CD8-positive, alpha-beta memory T cell (primary cell): ENCODE results near the gene CREB3L1. TPM values are rescaled to one million over a fixed set of nuclear protein-coding genes. Genes with fewer than 3 reads are reported as not detected.
"Not testable (repeated sequence)": the region's sequence is repeated elsewhere in the genome, so short reads cannot be mapped to it uniquely, and the experiment has no call there.

Source experiments
- CTCF ChIA-PET: fragments of 350-600 bp; sonication (Branson Sonifier 250); formaldehyde crosslinking; loops from one replicate; lab custom pipeline; 2021; ENCODE audit warnings: antibody characterized with exemption; lab: Charles Lee
- POLR2A ChIA-PET: fragments of 350-600 bp; sonication (Branson Sonifier 250); formaldehyde crosslinking; loops from one replicate; lab custom pipeline; 2021; ENCODE audit warnings: antibody characterized with exemption; lab: Charles Lee
- DNase-seq, 5 donors: peaks; one replicate each; pipeline versions ENCODE4 v3.0.0 to v3.0.0-alpha.2; 2020 to 2022; ENCODE audit warnings: mixed read lengths in 1 of 5
- H3K27ac ChIP-seq: one replicate; pipeline ENCODE4 v1.7.0; 2013; ENCODE audit warnings: low read depth, mild to moderate bottlenecking, low read length, moderate library complexity
- H3K27me3 ChIP-seq: 2 replicates; pipeline ENCODE4 v1.7.0; 2013; ENCODE audit warnings: low read length, mild to moderate bottlenecking; ENCODE audit not compliant: insufficient read depth, poor library complexity, severe bottlenecking
- H3K36me3 ChIP-seq: 2 replicates; pipeline ENCODE4 v1.7.0; 2013; ENCODE audit warnings: mild to moderate bottlenecking, low read length, moderate library complexity; ENCODE audit not compliant: insufficient read depth
- H3K4me1 ChIP-seq: 2 replicates; pipeline ENCODE4 v1.7.0; 2013; ENCODE audit warnings: mild to moderate bottlenecking, low read length, moderate library complexity; ENCODE audit not compliant: insufficient read depth
- H3K4me3 ChIP-seq: 2 replicates; pipeline ENCODE4 v1.7.0; 2013; ENCODE audit warnings: mild to moderate bottlenecking, low read length
- H3K9me3 ChIP-seq: 2 replicates; pipeline ENCODE4 v1.7.0; 2013; ENCODE audit warnings: mild to moderate bottlenecking, low read length
- H3K27ac Mint-ChIP-seq, 8 donors: one replicate each; pipeline ENCODE4 v1.8.0; 2020 to 2021; ENCODE audit warnings: mixed read lengths in 8 of 8, mild to moderate bottlenecking in 6 of 8, inconsistent platforms in 3 of 8, moderate library complexity in 3 of 8
- H3K27me3 Mint-ChIP-seq, 2 donors: one replicate each; pipeline ENCODE4 v1.8.0; 2020 to 2021; ENCODE audit warnings: mixed read lengths in 2 of 2, mild to moderate bottlenecking in 1 of 2, moderate library complexity in 1 of 2
- H3K36me3 Mint-ChIP-seq, 3 donors: one replicate each; pipeline ENCODE4 v1.8.0; 2020 to 2021; ENCODE audit warnings: mixed read lengths in 3 of 3, inconsistent platforms in 1 of 3, mild to moderate bottlenecking in 1 of 3
- H3K4me1 Mint-ChIP-seq, 3 donors: one replicate each; pipeline ENCODE4 v1.8.0; 2020 to 2021; ENCODE audit warnings: mixed read lengths in 3 of 3, inconsistent platforms in 1 of 3, mild to moderate bottlenecking in 1 of 3
- H3K4me3 Mint-ChIP-seq, 7 donors: one replicate each; pipeline ENCODE4 v1.8.0; 2020 to 2021; ENCODE audit warnings: mixed read lengths in 7 of 7, mild to moderate bottlenecking in 6 of 7, moderate library complexity in 4 of 7, inconsistent platforms in 2 of 7
- H3K9me3 Mint-ChIP-seq, 5 donors: one replicate each; pipeline ENCODE4 v1.8.0; 2020 to 2022; ENCODE audit warnings: mixed read lengths in 5 of 5, mild to moderate bottlenecking in 3 of 5, moderate library complexity in 2 of 5, inconsistent platforms in 1 of 5
- polyA plus RNA-seq: library from polyadenylated mRNA; unstranded; fragments of 300-500 nt; fragmentation: Illumina TruSeq; gene quantifications from one replicate; pipeline ENCODE4 v1.2.3, GENCODE V29; 2021
- total RNA-seq, 2 experiments: library from RNA; stranded (reverse); gene quantifications; one replicate each; pipeline ENCODE4 v1.2.3, GENCODE V29; 2021

CREB3L1 gene
- total and polyA plus RNA-seq, 3 experiments from 2014 or later = not detected

DNA sequence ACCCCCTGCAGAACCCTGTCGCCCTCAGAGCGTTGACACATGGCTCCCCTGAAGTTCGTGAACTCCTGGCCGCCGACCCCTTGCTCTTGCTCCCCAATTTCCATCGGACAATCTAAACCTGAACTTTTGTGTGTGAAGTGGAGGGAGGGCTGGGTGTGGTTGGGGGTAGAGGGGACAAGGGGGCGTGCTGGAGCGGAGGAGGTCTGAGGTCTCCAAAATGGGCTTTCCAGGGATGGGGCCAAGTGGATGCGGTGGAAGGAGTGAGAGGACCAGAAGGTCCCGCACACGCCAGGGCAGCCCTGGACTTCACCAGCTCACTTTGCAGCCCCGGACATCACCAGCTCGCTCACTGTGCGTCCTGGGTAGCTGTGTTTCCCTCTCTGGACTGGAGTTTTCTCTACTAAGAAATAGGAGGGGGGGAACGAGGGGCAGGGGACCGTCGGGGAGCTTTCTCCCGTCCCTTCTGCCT is 18.6 kb downstream of the CREB3L1 start:
- Mint-ChIP-seq H3K4me3 (peak overlapping the region; percentile 68 to 92 (median 81)), H3K4me1 (peaks cover 6 to 12% (median 8%) of the 10 kb centered on the region in 3 donors), H3K9me3 (no peaks in the 10 kb centered on the region), H3K36me3 (no peaks in the 10 kb centered on the region), H3K27ac (no peak overlapping the region), H3K27me3 (peaks cover 16 to 28% of the 10 kb centered on the region in 2 donors)
- Histone ChIP-seq H3K27me3 (peaks cover 3% of the 10 kb centered on the region), H3K4me1 (peaks cover 9% of the 10 kb centered on the region), H3K4me3 (peak overlapping the region; percentile 55), H3K36me3 (no peaks in the 10 kb centered on the region), H3K9me3 (no peaks in the 10 kb centered on the region), H3K27ac (peak overlapping the region; percentile 25)
- DNase-seq = no peak
- CTCF ChIA-PET = interaction anchor here (1.2 to 3.4 kb wide), 4 partner anchors 11 to 53 kb away, joined by 4 to 20 read pairs (median 7); no protein-coding TSS in a partner anchor
- POLR2A ChIA-PET = no interaction called here

- Histone ChIP-seq H3K9me3 (no peaks in the 10 kb centered on the region), H3K4me1 (peaks cover 9% of the 10 kb centered on the region), H3K27ac (peak overlapping the region; percentile 25), H3K36me3 (no peaks in the 10 kb centered on the region), H3K4me3 (no peak overlapping the region), H3K27me3 (peaks cover 3% of the 10 kb centered on the region)
- no peaks in the 10 kb centered on the region for H3K36me3 Mint-ChIP-seq
- H3K9me3 Mint-ChIP-seq = no peaks in the 10 kb centered on the region
- H3K27me3 Mint-ChIP-seq = peaks cover 16 to 28% of the 10 kb centered on the region in 2 donors
- no peak for DNase-seq
- POLR2A ChIA-PET = no interaction called here
- peaks cover 6 to 12% (median 8%) of the 10 kb centered on the region in 3 donors for H3K4me1 Mint-ChIP-seq
- CTCF ChIA-PET = interaction anchor here (1.6 to 3.4 kb wide), 4 partner anchors 10 to 58 kb away, joined by 4 to 20 read pairs (median 6); no protein-coding TSS in a partner anchor
- H3K27ac Mint-ChIP-seq = no peak overlapping the region
- H3K4me3 Mint-ChIP-seq = peak overlapping the region; percentile 68 to 92 (median 81)
Measured at GRCh38 chr11:46296528-46297448, 19.3 kb downstream of the CREB3L1 start.

GRCh38 chr11:46298699-46299433 is 21.4 kb downstream of the CREB3L1 start:
- H3K27ac ChIP-seq = no peak overlapping the region
- no peaks in the 10 kb centered on the region for H3K9me3 ChIP-seq
- H3K27me3 ChIP-seq = peaks cover 3% of the 10 kb centered on the region
- Mint-ChIP-seq H3K4me1 (peaks cover 6 to 12% (median 8%) of the 10 kb centered on the region in 3 donors), H3K9me3 (no peaks in the 10 kb centered on the region), H3K27ac (peak overlapping the region in 1 of 8 donors; percentile 6), H3K27me3 (peaks cover 16 to 28% of the 10 kb centered on the region in 2 donors), H3K4me3 (no peak overlapping the region), H3K36me3 (no peaks in the 10 kb centered on the region)
- no peaks in the 10 kb centered on the region for H3K36me3 ChIP-seq
- no peak for DNase-seq
- H3K4me1 ChIP-seq = peaks cover 9% of the 10 kb centered on the region
- ChIA-PET POLR2A (no interaction called here), CTCF (interaction anchor here (1.3 kb wide), 1 partner anchor 54 kb away, joined by 3 read pairs; no protein-coding TSS in a partner anchor)
- no peak overlapping the region for H3K4me3 ChIP-seq

GRCh38 chr11:46299451-46299961 is 22.0 kb downstream of the CREB3L1 start:
- no peak overlapping the region for H3K4me3 ChIP-seq
- no peaks in the 10 kb centered on the region for H3K36me3 ChIP-seq
- POLR2A ChIA-PET = no interaction called here
- peaks cover 9% of the 10 kb centered on the region for H3K4me1 ChIP-seq
- Mint-ChIP-seq H3K4me3 (no peak overlapping the region), H3K27ac (no peak overlapping the region), H3K36me3 (no peaks in the 10 kb centered on the region), H3K4me1 (peaks cover 6 to 12% (median 8%) of the 10 kb centered on the region in 3 donors), H3K27me3 (peaks cover 16 to 28% of the 10 kb centered on the region in 2 donors), H3K9me3 (no peaks in the 10 kb centered on the region)
- no peak overlapping the region for H3K27ac ChIP-seq
- H3K27me3 ChIP-seq = peaks cover 3% of the 10 kb centered on the region
- CTCF ChIA-PET = interaction anchor here (0.9 to 1.3 kb wide), 2 partner anchors 10 to 53 kb away, joined by 3 read pairs; no protein-coding TSS in a partner anchor
- DNase-seq = no peak
- H3K9me3 ChIP-seq = no peaks in the 10 kb centered on the region

DNA sequence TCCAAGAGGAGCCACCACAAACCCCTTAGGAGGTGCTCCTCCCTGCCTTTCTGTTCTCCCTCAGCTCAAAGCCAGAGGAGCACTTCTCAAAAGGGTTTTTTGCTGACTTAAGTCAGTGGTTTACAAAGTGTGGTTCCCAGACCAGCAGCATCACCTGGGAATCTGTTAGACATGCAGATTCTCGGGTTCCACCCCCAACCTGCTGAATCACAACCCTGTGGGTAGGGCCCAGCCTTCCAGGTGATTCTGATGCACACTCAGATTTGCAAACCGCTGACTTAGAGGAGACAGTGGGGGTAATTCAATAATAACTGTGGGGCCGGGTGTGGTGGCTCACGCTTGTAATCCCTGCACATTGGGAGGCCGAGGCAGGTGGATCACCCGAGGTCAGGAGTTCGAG is 22.8 kb downstream of the CREB3L1 start:
- Mint-ChIP-seq H3K4me3 (no peak overlapping the region), H3K4me1 (peaks cover 6 to 8% (median 7%) of the 10 kb centered on the region in 3 donors), H3K36me3 (no peaks in the 10 kb centered on the region), H3K27ac (peak overlapping the region in 1 of 8 donors; percentile 47), H3K27me3 (peaks cover 16 to 28% of the 10 kb centered on the region in 2 donors), H3K9me3 (no peaks in the 10 kb centered on the region)
- Histone ChIP-seq H3K4me1 (peaks cover 4% of the 10 kb centered on the region), H3K27ac (no peak overlapping the region), H3K9me3 (no peaks in the 10 kb centered on the region), H3K4me3 (no peak overlapping the region), H3K36me3 (no peaks in the 10 kb centered on the region), H3K27me3 (peaks cover 3% of the 10 kb centered on the region)
- CTCF ChIA-PET = interaction anchor here (0.9 kb wide), 1 partner anchor 9 kb away, joined by 3 read pairs; no protein-coding TSS in a partner anchor
- POLR2A ChIA-PET = no interaction called here
- no peak for DNase-seq

GRCh38 chr11:46302866-46303265 is 25.4 kb downstream of the CREB3L1 start:
- CTCF ChIA-PET = no interaction called here
- DNase-seq = no peak

GRCh38 chr11:46304036-46304435 is 26.6 kb downstream of the CREB3L1 start:
- H3K4me1 Mint-ChIP-seq, H3K36me3 Mint-ChIP-seq, H3K4me1 ChIP-seq, DNase-seq, H3K4me3 ChIP-seq, H3K27ac Mint-ChIP-seq, H3K4me3 Mint-ChIP-seq, POLR2A ChIA-PET, H3K9me3 ChIP-seq, H3K27ac ChIP-seq, H3K27me3 ChIP-seq, H3K36me3 ChIP-seq, H3K9me3 Mint-ChIP-seq: not testable (repeated sequence)
- H3K27me3 Mint-ChIP-seq = peaks cover 4 to 12% of the 10 kb centered on the region in 2 donors
- CTCF ChIA-PET = interaction anchor here (1.0 to 1.2 kb wide), 2 partner anchors 9 kb away, joined by 3 read pairs; no protein-coding TSS in a partner anchor

More at GRCh38 chr11:46302866-46303265, 25.4 kb downstream of the CREB3L1 start:
- no peaks in the 10 kb centered on the region for H3K36me3 Mint-ChIP-seq
- POLR2A ChIA-PET = no interaction called here
- no peaks in the 10 kb centered on the region for H3K9me3 ChIP-seq
- H3K4me3 ChIP-seq = no peak overlapping the region
- H3K27me3 Mint-ChIP-seq = peaks cover 8 to 16% of the 10 kb centered on the region in 2 donors
- no peak overlapping the region for H3K4me3 Mint-ChIP-seq
- no peaks in the 10 kb centered on the region for H3K4me1 ChIP-seq
- H3K27me3 ChIP-seq = no peaks in the 10 kb centered on the region
- H3K9me3 Mint-ChIP-seq = no peaks in the 10 kb centered on the region
- no peak overlapping the region for H3K27ac ChIP-seq
- no peak overlapping the region for H3K27ac Mint-ChIP-seq
- no peaks in the 10 kb centered on the region for H3K36me3 ChIP-seq
- no peaks in the 10 kb centered on the region for H3K4me1 Mint-ChIP-seq
